ENCODE results near the gene C3AR1. TPM values are rescaled to one million over a fixed set of nuclear protein-coding genes. Genes with fewer than 3 reads are reported as not detected.

Gene C3AR1
- total and polyA plus RNA-seq, 2 of the 13 experiments (the other 11 are each of a cell fraction or from before 2014, with no cell fraction given): not detected

- no peak for TF ChIP-seq SKIL (CRISPR knock-in tag; IDR thresholded peaks at IDR 0.05; ENCODE audit: borderline replicate concordance)
- no peak for TF ChIP-seq EEA1 (CRISPR knock-in tag; IDR thresholded peaks at IDR 0.05; ENCODE audit: borderline replicate concordance)
- no peak for TF ChIP-seq SALL2 (CRISPR knock-in tag; IDR thresholded peaks at IDR 0.05)
Measured at GRCh38 chr12:8040791-8041190, 25.4 kb downstream of the C3AR1 start (continued).

DNA sequence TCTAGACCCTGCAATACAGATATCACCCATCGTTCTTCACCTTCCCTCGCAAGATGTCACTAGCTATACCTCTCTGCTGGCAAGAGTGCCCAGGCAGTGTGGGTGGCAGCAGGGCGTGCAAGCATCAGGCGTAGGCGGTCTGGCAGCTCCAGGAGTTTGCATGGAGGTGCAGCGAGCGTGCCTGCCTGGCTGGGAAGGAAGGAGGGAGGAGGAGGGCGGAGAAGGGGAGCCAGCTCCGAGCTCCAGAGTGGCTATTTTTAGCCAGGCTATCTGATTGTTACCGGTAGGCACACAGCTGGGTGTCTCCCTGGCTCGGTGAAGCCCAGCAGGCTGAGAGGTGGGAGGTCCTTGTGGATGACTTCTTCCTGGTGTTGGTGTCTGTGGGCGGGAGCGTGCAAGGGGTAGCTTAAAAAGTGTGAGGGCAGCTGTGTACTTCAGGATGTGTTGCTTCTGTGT lies 27.5 kb downstream of the C3AR1 start:
- H3K27me3 ChIP-seq (ENCODE audit: control insufficient read depth in 1 of 2, insufficient read depth in 2 of 2, low read length in 2 of 2): no peaks in the 10 kb centered on the region
- intact Hi-C loops (cut with micrococcal nuclease; ENCODE audit: unreplicated experiment): no loop called here
- BruUV-seq (replicated peaks): no TSS peak
- no peak for ATAC-seq
- no peak for FAIRE-seq
- H3K9me3 ChIP-seq (ENCODE audit: low read length): no peaks in the 10 kb centered on the region
- ChIA-PET CTCF (ENCODE audit: low intra/inter-chr PET ratio, low total read pairs) (no interaction called here), POLR2A (no interaction called here)
- H3K9ac ChIP-seq (ENCODE audit: insufficient read depth, low read depth, low read length): no peak overlapping the region
- peaks cover 53% of the 10 kb centered on the region for H3K4me1 ChIP-seq (ENCODE audit: insufficient read depth, low read length)
- no peak overlapping the region for H2AFZ ChIP-seq (ENCODE audit: low read length)
- no peak overlapping the region for H3K4me3 ChIP-seq (replicated peaks in 1 of 3; ENCODE audit: insufficient read depth in 1 of 3, low read depth in 2 of 3, low read length in 3 of 3)
- no peak overlapping the region for H3K27ac ChIP-seq (ENCODE audit: extremely low read length, insufficient read depth, low read length)
- peaks cover 12 to 14% of the 10 kb centered on the region in 2 experiments; a peak in 4 of 5 replicates for H3K36me3 ChIP-seq (replicated peaks in 1 of 2; ENCODE audit: control insufficient read depth in 1 of 2, insufficient read depth in 2 of 2, low read length in 2 of 2)
- WGBS (ENCODE audit: low lambda C conversion rate): 85% methylated on average over 12 of the region's 13 CpGs
- H3K4me2 ChIP-seq (ENCODE audit: low read depth, low read length): no peak overlapping the region
- H3K79me2 ChIP-seq (ENCODE audit: insufficient read depth, low read length): no peaks in the 10 kb centered on the region
- H4K20me1 ChIP-seq (ENCODE audit: insufficient read depth, low read length): no peaks in the 10 kb centered on the region
- DNase-seq (ENCODE audit: low spot score): no peak
- in situ Hi-C loops (cut with HindIII; ENCODE audit: extremely low pct_ligation_motif_present, low pct_unique_long_range_greater_than_20kb): no loop called here
- TF ChIP-seq ZFP36L1 (CRISPR knock-in tag; IDR thresholded peaks at IDR 0.05): no peak
- TF ChIP-seq PLRG1 (conservative IDR thresholded peaks at IDR 0.05): no peak
- no peak for TF ChIP-seq KLF13 (CRISPR knock-in tag; IDR thresholded peaks at IDR 0.05)
- no peak for TF ChIP-seq TCF7 (IDR thresholded peaks at IDR 0.05; ENCODE audit: low read depth)
- TF ChIP-seq, protein P1, sequence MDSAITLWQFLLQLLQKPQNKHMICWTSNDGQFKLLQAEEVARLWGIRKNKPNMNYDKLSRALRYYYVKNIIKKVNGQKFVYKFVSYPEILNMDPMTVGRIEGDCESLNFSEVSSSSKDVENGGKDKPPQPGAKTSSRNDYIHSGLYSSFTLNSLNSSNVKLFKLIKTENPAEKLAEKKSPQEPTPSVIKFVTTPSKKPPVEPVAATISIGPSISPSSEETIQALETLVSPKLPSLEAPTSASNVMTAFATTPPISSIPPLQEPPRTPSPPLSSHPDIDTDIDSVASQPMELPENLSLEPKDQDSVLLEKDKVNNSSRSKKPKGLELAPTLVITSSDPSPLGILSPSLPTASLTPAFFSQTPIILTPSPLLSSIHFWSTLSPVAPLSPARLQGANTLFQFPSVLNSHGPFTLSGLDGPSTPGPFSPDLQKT (CRISPR knock-in tag; IDR thresholded peaks at IDR 0.05; ENCODE audit: borderline replicate concordance): no peak
- TF ChIP-seq ZNF180 (CRISPR knock-in tag; IDR thresholded peaks at IDR 0.05; ENCODE audit: borderline replicate concordance, low read depth): no peak
- no peak for TF ChIP-seq HNRNPH1 (optimal IDR thresholded peaks at IDR 0.05; ENCODE audit: low read depth, low read length)
- TF ChIP-seq FOSL2 (CRISPR knock-in tag; IDR thresholded peaks at IDR 0.05): no peak
- TF ChIP-seq PHF8 (CRISPR knock-in tag; IDR thresholded peaks at IDR 0.05): no peak
- no peak for TF ChIP-seq ZBTB42 (CRISPR knock-in tag; IDR thresholded peaks at IDR 0.05)
- TF ChIP-seq ZBTB4 (CRISPR knock-in tag; IDR thresholded peaks at IDR 0.05; ENCODE audit: borderline replicate concordance): no peak
- TF ChIP-seq MBNL3 (CRISPR knock-in tag; conservative IDR thresholded peaks at IDR 0.05): no peak

Measured in HepG2 (cell line).